ENCODE data around the gene STRBP. TPM values are rescaled to one million over a fixed set of nuclear protein-coding genes. Genes with fewer than 3 reads are reported as not detected.

STRBP gene
- total and polyA plus RNA-seq, 9 of the 15 experiments (the other 6 are each of a cell fraction or from before 2014, with no cell fraction given), result 27.7 to 84.0 (median 70.2) TPM

DNA sequence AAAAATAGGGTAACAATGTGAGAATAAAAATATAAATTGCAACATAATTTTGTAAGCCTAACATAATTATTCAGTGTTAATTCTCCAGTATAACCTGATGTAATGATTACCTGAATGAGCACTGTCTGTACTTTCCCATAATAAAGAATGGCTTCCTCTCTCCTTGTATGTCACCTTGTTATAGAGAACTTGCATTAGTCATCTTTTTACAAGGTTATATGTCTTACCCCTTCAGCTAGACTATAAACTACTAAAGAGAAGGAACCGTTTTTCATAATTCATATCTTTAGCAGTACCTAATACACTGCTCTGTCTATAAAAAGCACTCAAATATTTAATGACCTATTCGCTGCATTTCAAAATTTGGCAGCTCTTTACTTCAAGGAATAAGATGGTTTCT is 19.8 kb downstream of the STRBP start:
- Histone ChIP-seq H3K36me3 (ENCODE audit: control insufficient read depth, insufficient read depth, low read length) (no peaks in the 10 kb centered on the region), H3K9ac (ENCODE audit: insufficient read depth in 1 of 2, low read depth in 2 of 2, low read length in 2 of 2) (no peak overlapping the region), H3K4me2 (ENCODE audit: insufficient read depth, low read length) (no peak overlapping the region), H3K27ac (ENCODE audit: extremely low read depth, low read depth, low read length) (no peak overlapping the region), H3K4me3 (no peak overlapping the region), H3K4me1 (replicated peaks in 1 of 2; ENCODE audit: control insufficient read depth in 2 of 2, insufficient read depth in 2 of 2, low read length in 2 of 2) (peaks cover 0 to 13% of the 10 kb centered on the region in 2 experiments; a peak in 3 of 5 replicates), H2AFZ (ENCODE audit: low read depth, low read length) (no peak overlapping the region), H3K9me3 (replicated peaks; ENCODE audit: control insufficient read depth, insufficient read depth, low read depth, low read length) (no peaks in the 10 kb centered on the region), H3K27me3 (ENCODE audit: control insufficient read depth in 2 of 2, insufficient read depth in 2 of 2, low read length in 2 of 2) (no peaks in the 10 kb centered on the region), H4K20me1 (replicated peaks; ENCODE audit: control insufficient read depth, insufficient read depth, low read length) (peaks cover 15% of the 10 kb centered on the region), H3K79me2 (ENCODE audit: control insufficient read depth, insufficient read depth, low read length) (peaks cover 95% of the 10 kb centered on the region), H3K9me1 (ENCODE audit: control insufficient read depth, insufficient read depth, low read length) (no peaks in the 10 kb centered on the region)
- FAIRE-seq (no peak), ATAC-seq (no peak), DNase-seq (ENCODE audit: extremely low read depth in 1 of 4, low spot score in 3 of 4) (no peak)
- no TSS peak for BruUV-seq (replicated peaks)
- WGBS (ENCODE audit: insufficient coverage, low coverage, missing lambda C conversion rate), result 63% methylated on average over 2 of the region's 2 CpGs
- in situ Hi-C loops (cut with MboI) (no loop called here), intact Hi-C loops (cut with micrococcal nuclease) (no loop called here)
- ChIA-PET POLR2A (interaction anchor here (1.2 to 2.4 kb wide), 2 partner anchors 10 to 11 kb away, joined by 3 to 7 read pairs; no protein-coding TSS in a partner anchor), CTCF (ENCODE audit: low intra/inter-chr PET ratio) (no interaction called here)
- no peak for TF ChIP-seq TSHZ1 (CRISPR knock-in tag; IDR thresholded peaks at IDR 0.05)
- no peak for TF ChIP-seq YY1 (IDR thresholded peaks at IDR 0.05; ENCODE audit: borderline replicate concordance in 1 of 3, control insufficient read depth in 1 of 3, extremely low read depth in 1 of 3, insufficient read depth in 3 of 3, insufficient read length in 1 of 3, insufficient replicate concordance in 2 of 3, low read depth in 1 of 3, low read length in 2 of 3)
- TF ChIP-seq ELF1 (tag; IDR thresholded peaks at IDR 0.05), result no peak
- no peak for TF ChIP-seq ZC3H4 (CRISPR knock-in tag; IDR thresholded peaks at IDR 0.05; ENCODE audit: borderline replicate concordance)
- no peak for TF ChIP-seq FOXK2 (conservative IDR thresholded peaks at IDR 0.05 in 1 of 2, IDR thresholded peaks at IDR 0.05 in 1 of 2; ENCODE audit: low read depth in 2 of 2)
- TF ChIP-seq EWSR1 (IDR thresholded peaks at IDR 0.05; ENCODE audit: borderline replicate concordance, low read depth, partially characterized antibody), result no peak
- no peak for TF ChIP-seq UBTF (IDR thresholded peaks at IDR 0.05; ENCODE audit: borderline replicate concordance in 1 of 2, low read depth in 2 of 2, low read length in 2 of 2)
- TF ChIP-seq BACH1 (tag; IDR thresholded peaks at IDR 0.05), result no peak
- no peak for TF ChIP-seq COPS2 (conservative IDR thresholded peaks at IDR 0.05)
- TF ChIP-seq ZNF133 (CRISPR knock-in tag; IDR thresholded peaks at IDR 0.05), result no peak
- no peak for TF ChIP-seq SRF (CRISPR knock-in tag; IDR thresholded peaks at IDR 0.05)
- TF ChIP-seq CXXC5 (CRISPR knock-in tag; IDR thresholded peaks at IDR 0.05), result no peak
- no peak for TF ChIP-seq ADNP (tag; IDR thresholded peaks at IDR 0.05)
- no peak for TF ChIP-seq ZNF77 (CRISPR knock-in tag; IDR thresholded peaks at IDR 0.05)

Data from K562 (cell line).